HepG2 (cell line): ENCODE measurements around the gene INHBE. TPM values are rescaled to one million over a fixed set of nuclear protein-coding genes. Genes with fewer than 3 reads are reported as not detected.

Experiments used
- ATAC-seq: fragments of 200-7000 bp; cut with Tn5 transposase; 3 replicates; pipeline ENCODE4 v1.9.1; 2020; ENCODE audit warnings: mild to moderate bottlenecking, moderate library complexity
- BruUV-seq: library from RNA; stranded (reverse); fragments of 400-500 nt; replicated peaks from 2 replicates; lab custom pipeline; 2021; lab: Mats Ljungman, UMichigan
- CTCF ChIA-PET: fragments of 300-600 bp; formaldehyde crosslinking; extraction: SDS; loops from one replicate; lab custom pipeline; 2021; ENCODE audit warnings: low total read pairs, inconsistent platforms, low intra/inter-chr PET ratio; lab: Yijun Ruan, JAX
- POLR2A ChIA-PET: fragments of 350-600 bp; sonication (Branson Sonifier 250); formaldehyde crosslinking; loops from one replicate; lab custom pipeline; 2020; ENCODE audit warnings: antibody characterized with exemption, inconsistent platforms; lab: Yijun Ruan, JAX
- DNase-seq: peaks from one replicate; pipeline ENCODE4 v3.0.0-alpha.2; 2015; ENCODE audit warnings: low spot score
- FAIRE-seq: peaks from 3 replicates; lab custom pipeline; 2011; peaks lifted over from hg19 to GRCh38; lab: Jason Lieb, UNC
- H2AFZ ChIP-seq: one replicate; pipeline ENCODE4 v1.6.1; 2011; ENCODE audit warnings: low read length, inconsistent platforms
- H3K27ac ChIP-seq: fragments of 300-600 bp; 3 replicates; pipeline ENCODE4 v1.8.0; 2011; ENCODE audit warnings: mixed run types, mild to moderate bottlenecking, mixed read lengths, low read length, inconsistent platforms; ENCODE audit not compliant: insufficient read depth; ENCODE audit errors: extremely low read length
- H3K27me3 ChIP-seq, 2 experiments: fragments of 200-600 bp in 1 of 2; 2 replicates in 1 of 2; 3 replicates in 1 of 2; pipeline versions ENCODE4 v1.6.0 to v1.8.0; 2011; ENCODE audit warnings: low read length in 2 of 2, mild to moderate bottlenecking in 2 of 2, moderate library complexity in 2 of 2, inconsistent platforms in 1 of 2; ENCODE audit not compliant: insufficient read depth in 2 of 2, control insufficient read depth in 1 of 2
- H3K36me3 ChIP-seq, 2 experiments: fragments of 200-600 bp in 1 of 2; replicated peaks in 1 of 2; 2 replicates in 1 of 2; 3 replicates in 1 of 2; pipeline versions ENCODE4 v1.5.1 to v1.8.0; 2011; ENCODE audit warnings: low read length in 2 of 2, inconsistent platforms in 1 of 2; ENCODE audit not compliant: insufficient read depth in 2 of 2, control insufficient read depth in 1 of 2
- H3K4me1 ChIP-seq: 2 replicates; pipeline ENCODE4 v1.5.1; 2012; ENCODE audit warnings: low read length, inconsistent platforms; ENCODE audit not compliant: insufficient read depth
- H3K4me2 ChIP-seq: 2 replicates; pipeline ENCODE4 v1.6.0; 2011; ENCODE audit warnings: low read depth, low read length, inconsistent platforms
- H3K4me3 ChIP-seq, 3 experiments: fragments of 200-600 bp in 1 of 3; sonication (generic), shearing (Covaris generic) in 1 of 3; replicated peaks in 1 of 3; 2 replicates each; pipeline ENCODE4 v1.5.1; 2011 to 2016; ENCODE audit warnings: low read length in 3 of 3, inconsistent platforms in 2 of 3, low read depth in 2 of 3, mild to moderate bottlenecking in 2 of 3, control low read depth in 1 of 3, mixed read lengths in 1 of 3; ENCODE audit not compliant: insufficient read depth in 1 of 3
- H3K79me2 ChIP-seq: one replicate; pipeline ENCODE4 v1.6.1; 2011; ENCODE audit warnings: low read length, inconsistent platforms; ENCODE audit not compliant: insufficient read depth
- H3K9ac ChIP-seq: 2 replicates; pipeline ENCODE4 v1.6.0; 2011; ENCODE audit warnings: mild to moderate bottlenecking, low read depth, low read length, inconsistent platforms; ENCODE audit not compliant: insufficient read depth
- H3K9me3 ChIP-seq: 2 replicates; pipeline ENCODE4 v1.5.1; 2012; ENCODE audit warnings: mild to moderate bottlenecking, low read length
- H4K20me1 ChIP-seq: 2 replicates; pipeline ENCODE4 v1.6.0; 2011; ENCODE audit warnings: inconsistent platforms, mild to moderate bottlenecking, low read length, moderate library complexity; ENCODE audit not compliant: insufficient read depth
- ELF1 ChIP-seq: sonication (generic); formaldehyde crosslinking; IDR thresholded peaks from 2 replicates; pipeline ENCODE4 v1.4.0; 2020; ENCODE audit warnings: missing genetic modification reagents
- FOSL2 ChIP-seq: sonication (generic); formaldehyde crosslinking; IDR thresholded peaks from 2 replicates; pipeline ENCODE4 v1.4.0; 2020; ENCODE audit warnings: missing genetic modification reagents
- HNRNPUL1 ChIP-seq: fragments of 200-400 bp; formaldehyde crosslinking; IDR thresholded peaks from 2 replicates; pipeline ENCODE4 v1.6.1; 2017; ENCODE audit warnings: low read depth, mild to moderate bottlenecking, low read length, moderate library complexity
- IRX3 ChIP-seq: sonication (generic); formaldehyde crosslinking; IDR thresholded peaks from 2 replicates; pipeline ENCODE4 v1.8.1; 2023; ENCODE audit warnings: mild to moderate bottlenecking, low read depth, missing genetic modification reagents, borderline replicate concordance
- MTF1 ChIP-seq: sonication (generic); formaldehyde crosslinking; IDR thresholded peaks from 2 replicates; pipeline ENCODE4 v1.5.0; 2020; ENCODE audit warnings: missing genetic modification reagents
- RNF219 ChIP-seq: sonication (generic); formaldehyde crosslinking; IDR thresholded peaks from 2 replicates; pipeline ENCODE4 v1.5.0; 2020; ENCODE audit warnings: mild to moderate bottlenecking, missing genetic modification reagents
- SALL2 ChIP-seq: sonication (generic); formaldehyde crosslinking; IDR thresholded peaks from 2 replicates; pipeline ENCODE4 v1.8.1; 2023; ENCODE audit warnings: mild to moderate bottlenecking, missing genetic modification reagents, inconsistent platforms
- SIN3A ChIP-seq: IDR thresholded peaks from 2 replicates; pipeline ENCODE4 v1.6.1; 2011; ENCODE audit warnings: low read depth, mild to moderate bottlenecking, control low read depth, low read length, borderline replicate concordance
- SRF ChIP-seq: IDR thresholded peaks from 2 replicates; pipeline ENCODE4 v1.6.1; 2011; ENCODE audit warnings: mild to moderate bottlenecking, low read depth, low read length, moderate library complexity
- TFAP4 ChIP-seq: sonication (generic); IDR thresholded peaks from 2 replicates; pipeline ENCODE4 v1.6.1; 2016; ENCODE audit warnings: low read depth, borderline replicate concordance
- ZNF343 ChIP-seq: sonication (generic); formaldehyde crosslinking; IDR thresholded peaks from 2 replicates; pipeline ENCODE4 v1.4.0; 2020; ENCODE audit warnings: mild to moderate bottlenecking, missing genetic modification reagents
- ZNF891 ChIP-seq: sonication (generic); formaldehyde crosslinking; IDR thresholded peaks from 2 replicates; pipeline ENCODE4 v1.5.0; 2020; ENCODE audit warnings: mild to moderate bottlenecking, missing genetic modification reagents
- ZSCAN21 ChIP-seq: sonication (generic); formaldehyde crosslinking; IDR thresholded peaks from 2 replicates; pipeline ENCODE4 v1.8.0; 2022; ENCODE audit warnings: mild to moderate bottlenecking, missing genetic modification reagents, moderate library complexity, borderline replicate concordance
- WGBS: methylation state at CpG from one replicate; pipeline ENCODE4 v1.1.6; 2017; ENCODE audit warnings: low lambda C conversion rate; 5-methylcytosine and 5-hydroxymethylcytosine counted together
- in situ Hi-C: cut with HindIII; loops from 2 replicates; pipeline ENCODE4 v1.10.0; 2017; ENCODE audit warnings: low pct_unique_long_range_greater_than_20kb; ENCODE audit not compliant: extremely low pct_ligation_motif_present
- intact Hi-C: fragments of 100-400 bp; cut with micrococcal nuclease; formaldehyde crosslinking; loops from one replicate; pipeline ENCODE4 v1.10.0; 2022; ENCODE audit not compliant: unreplicated experiment
- polyA plus RNA-seq, 8 experiments: library from polyadenylated mRNA; depleted of rRNA in 3 of 8; stranded (reverse) in 7 of 8; unstranded in 1 of 8; fragments of >200 nt; fragmentation: Illumina TruSeq in 4 of 8; extraction: Trizol in 4 of 8; gene quantifications; 2 replicates each; pipeline versions ENCODE4 v1.2.1 to v1.2.3, GENCODE V29; 2011 to 2016; ENCODE audit warnings: low read depth in 4 of 8, missing spikeins in 1 of 8, mixed read lengths in 1 of 8; ENCODE audit not compliant: insufficient read depth in 1 of 8
- total RNA-seq, 5 experiments: library from RNA; depleted of rRNA; stranded (reverse); fragments of >200 nt; fragmentation: Illumina TruSeq; extraction: Trizol; gene quantifications; 2 replicates each; pipeline ENCODE4 v1.2.3, GENCODE V29; 2016; ENCODE audit warnings: low read depth in 1 of 5
- TF ChIP-seq, protein P1 (sequence below): sonication (generic); formaldehyde crosslinking; IDR thresholded peaks from 2 replicates; pipeline ENCODE4 v1.4.0; 2020; ENCODE audit warnings: missing genetic modification reagents

INHBE gene
- total and polyA plus RNA-seq, 2 of the 13 experiments (the other 11 are each of a cell fraction or from before 2014, with no cell fraction given) = 17.0 to 32.0 TPM

- TF ChIP-seq, protein P1, sequence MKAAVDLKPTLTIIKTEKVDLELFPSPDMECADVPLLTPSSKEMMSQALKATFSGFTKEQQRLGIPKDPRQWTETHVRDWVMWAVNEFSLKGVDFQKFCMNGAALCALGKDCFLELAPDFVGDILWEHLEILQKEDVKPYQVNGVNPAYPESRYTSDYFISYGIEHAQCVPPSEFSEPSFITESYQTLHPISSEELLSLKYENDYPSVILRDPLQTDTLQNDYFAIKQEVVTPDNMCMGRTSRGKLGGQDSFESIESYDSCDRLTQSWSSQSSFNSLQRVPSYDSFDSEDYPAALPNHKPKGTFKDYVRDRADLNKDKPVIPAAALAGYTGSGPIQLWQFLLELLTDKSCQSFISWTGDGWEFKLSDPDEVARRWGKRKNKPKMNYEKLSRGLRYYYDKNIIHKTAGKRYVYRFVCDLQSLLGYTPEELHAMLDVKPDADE (CRISPR knock-in tag) = no peak
- TF ChIP-seq HNRNPUL1 = no peak
- no peak; the same call in 1 of the 2 replicates for TF ChIP-seq SALL2 (CRISPR knock-in tag)
Measured at GRCh38 chr12:57487597-57488401, 32.7 kb downstream of the INHBE start, which contains the start of gene MARS1 (continued).

DNA sequence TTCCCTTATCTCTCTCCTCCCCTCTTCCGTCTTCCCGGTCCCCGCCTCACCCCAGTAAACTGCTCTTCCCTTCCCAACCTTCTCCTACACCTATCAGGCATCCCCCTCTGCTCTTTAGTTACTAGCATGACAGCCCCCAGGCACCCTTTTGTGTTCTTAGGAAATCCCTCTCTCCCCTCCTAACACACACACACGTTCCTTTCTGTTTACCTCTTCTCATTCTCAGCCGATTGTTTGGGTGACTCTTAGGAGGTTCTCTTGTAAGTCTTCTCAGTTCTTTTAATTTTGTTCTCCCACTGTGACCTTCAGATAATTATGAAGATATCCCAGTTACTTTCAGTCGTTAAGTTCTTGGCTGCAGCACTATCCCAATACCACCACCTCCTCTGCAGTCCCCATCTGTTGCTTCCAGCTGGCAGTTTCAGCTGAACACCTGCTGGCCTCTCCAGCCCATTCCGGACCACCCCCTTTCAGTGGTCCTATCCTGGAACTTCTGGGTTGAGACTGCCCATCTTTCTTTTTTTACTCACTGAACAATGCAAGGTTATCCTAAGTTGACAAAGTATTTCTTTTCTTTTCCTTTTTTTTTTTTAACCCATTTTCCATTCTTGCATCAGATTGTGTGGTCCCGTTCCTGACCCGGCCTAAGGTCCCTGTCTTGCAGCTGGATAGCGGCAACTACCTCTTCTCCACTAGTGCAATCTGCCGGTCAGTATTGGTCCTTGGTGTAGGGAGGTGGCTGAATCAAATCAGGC is 33.5 kb downstream of the INHBE start:
- POLR2A ChIA-PET = interaction anchor here (1.0 to 3.4 kb wide), 3 partner anchors 28 to 87 kb away, joined by 3 to 15 read pairs (median 3); partner anchors contain the start of gene DDIT3
- Histone ChIP-seq H4K20me1 (peaks cover 8% of the 10 kb centered on the region), H3K9me3 (no peaks in the 10 kb centered on the region), H3K4me1 (peaks cover 23% of the 10 kb centered on the region), H3K9ac (peak overlapping the region; percentile 92), H3K4me3 (peak overlapping the region; percentile 95 to 97 (median 96)), H3K36me3 (peaks cover 19 to 37% of the 10 kb centered on the region in 2 experiments), H3K27ac (peak overlapping the region; percentile 62), H3K27me3 (peaks cover 0 to 4% of the 10 kb centered on the region in 2 experiments; a peak in 1 of 5 replicates), H3K4me2 (peak overlapping the region; percentile 93), H3K79me2 (peaks cover 23% of the 10 kb centered on the region), H2AFZ (no peak overlapping the region)
- peak; percentile 19; the same call in 1 of the 3 replicates for ATAC-seq
- no TSS peak for BruUV-seq
- in situ Hi-C loops = no loop called here
- WGBS = 4% methylated on average over 11 of the region's 11 CpGs
- no peak for FAIRE-seq
- intact Hi-C loops = no loop called here
- no peak for DNase-seq
- CTCF ChIA-PET = no interaction called here
- TF ChIP-seq TFAP4 (peak; percentile 42; the same call in 1 of the 2 replicates), IRX3 (CRISPR knock-in tag) (no peak), FOSL2 (no peak), SRF (no peak), ZNF891 (CRISPR knock-in tag) (no peak), RNF219 (peak; percentile 2; the same call in 1 of the 2 replicates), ZSCAN21 (CRISPR knock-in tag) (no peak), SIN3A (0 out of 2 replicates have a peak, but pooled peaks have one; percentile 36), MTF1 (CRISPR knock-in tag) (no peak), ZNF343 (CRISPR knock-in tag) (no peak), ELF1 (CRISPR knock-in tag) (no peak)
